Cardiac muscle cell (in vitro differentiated cells and primary cell): ENCODE measurements around the gene C2orf92. TPM values are rescaled to one million over a fixed set of nuclear protein-coding genes. Genes with fewer than 3 reads are reported as not detected.
"Not testable (repeated sequence)": the region's sequence is repeated elsewhere in the genome, so short reads cannot be mapped to it uniquely, and the experiment has no call there.

Source experiments
- DNase-seq, 2 donors: peaks; one replicate each; pipeline versions ENCODE4 v3.0.0 to v3.0.0-alpha.2; 2010 to 2017; ENCODE audit warnings: low read depth in 1 of 2, low spot score in 1 of 2
- H3K27ac ChIP-seq: fragments of 200-600 bp; sonication (generic); 2 replicates; pipeline ENCODE4 v1.5.1; 2016
- H3K27me3 ChIP-seq: fragments of 200-600 bp; sonication (generic); 2 replicates; pipeline ENCODE4 v1.6.0; 2016; ENCODE audit warnings: control low read depth
- H3K36me3 ChIP-seq: fragments of 200-600 bp; sonication (generic); 2 replicates; pipeline ENCODE4 v1.5.1; 2016; ENCODE audit warnings: control low read depth
- H3K4me1 ChIP-seq: fragments of 200-600 bp; sonication (generic); 2 replicates; pipeline ENCODE4 v1.8.1; 2017; ENCODE audit warnings: low read depth, mild to moderate bottlenecking, mixed run types
- H3K4me3 ChIP-seq: fragments of 200-600 bp; sonication (generic); 2 replicates; pipeline ENCODE4 v1.5.1; 2016; ENCODE audit warnings: mild to moderate bottlenecking
- H3K9me3 ChIP-seq: fragments of 200-600 bp; sonication (generic); 2 replicates; pipeline ENCODE4 v1.5.1; 2017; ENCODE audit warnings: low read depth, mild to moderate bottlenecking, control low read depth
- polyA plus RNA-seq: library from polyadenylated mRNA; unstranded; fragments of >200 nt; fragmentation: Nextera tagmentation; extraction: Ambion mirVana; gene quantifications from 2 replicates; pipeline ENCODE4 v1.2.1, GENCODE V29; 2016
- total RNA-seq: library from RNA; depleted of rRNA; stranded (reverse); fragments of >200 nt; gene quantifications from 2 replicates; pipeline ENCODE4 v1.2.3, GENCODE V29; 2016
- TF ChIP-seq, protein P1 (sequence below): IDR thresholded peaks from 2 replicates; pipeline ENCODE4 v1.5.1; 2012; ENCODE audit warnings: low read depth, mild to moderate bottlenecking, low read length

Gene C2orf92
- total and polyA plus RNA-seq, 2 experiments from 2014 or later, result 6.7 to 9.4 TPM

DNA sequence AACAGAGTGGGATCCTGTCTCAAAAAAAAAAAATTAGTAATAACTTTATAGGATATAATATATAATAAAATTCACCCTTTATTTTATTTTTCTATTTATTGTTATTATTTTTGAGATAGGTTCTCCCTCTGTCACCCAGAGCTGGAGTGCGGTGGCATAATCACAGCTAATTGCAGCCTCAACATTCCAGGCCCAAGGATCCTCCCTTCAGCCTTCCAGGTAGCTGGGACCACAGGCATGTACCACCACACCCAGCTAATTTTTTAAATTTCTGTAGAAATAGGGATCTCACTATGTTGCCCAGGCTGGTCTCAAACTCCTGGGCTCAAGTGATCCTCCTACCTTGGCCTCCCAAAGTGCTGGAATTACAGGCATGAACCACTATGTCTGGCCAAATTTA is 958 bp downstream of the C2orf92 start:
- Histone ChIP-seq H3K27ac (no peak overlapping the region), H3K27me3 (no peaks in the 10 kb centered on the region)

DNA sequence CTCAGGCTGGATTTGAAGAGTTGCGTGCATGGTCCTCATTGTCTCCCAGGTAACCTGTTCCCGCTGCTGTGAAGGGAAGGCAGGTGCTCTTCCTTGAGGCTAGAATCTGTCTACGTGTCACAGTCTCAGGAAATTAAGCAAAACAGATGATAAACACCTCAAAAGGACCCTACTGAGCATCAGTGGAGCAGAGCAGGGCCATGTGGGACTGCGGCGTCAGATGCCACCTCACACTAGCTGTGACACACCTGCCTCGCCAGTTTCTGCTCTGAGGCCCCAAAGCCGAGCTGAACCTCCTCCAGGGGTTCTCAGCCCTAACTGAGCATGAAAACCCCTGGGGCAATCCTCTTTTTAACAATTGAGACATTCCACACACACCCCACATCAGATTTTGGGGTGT is 2.0 kb downstream of the C2orf92 start:
- TF ChIP-seq, protein P1, sequence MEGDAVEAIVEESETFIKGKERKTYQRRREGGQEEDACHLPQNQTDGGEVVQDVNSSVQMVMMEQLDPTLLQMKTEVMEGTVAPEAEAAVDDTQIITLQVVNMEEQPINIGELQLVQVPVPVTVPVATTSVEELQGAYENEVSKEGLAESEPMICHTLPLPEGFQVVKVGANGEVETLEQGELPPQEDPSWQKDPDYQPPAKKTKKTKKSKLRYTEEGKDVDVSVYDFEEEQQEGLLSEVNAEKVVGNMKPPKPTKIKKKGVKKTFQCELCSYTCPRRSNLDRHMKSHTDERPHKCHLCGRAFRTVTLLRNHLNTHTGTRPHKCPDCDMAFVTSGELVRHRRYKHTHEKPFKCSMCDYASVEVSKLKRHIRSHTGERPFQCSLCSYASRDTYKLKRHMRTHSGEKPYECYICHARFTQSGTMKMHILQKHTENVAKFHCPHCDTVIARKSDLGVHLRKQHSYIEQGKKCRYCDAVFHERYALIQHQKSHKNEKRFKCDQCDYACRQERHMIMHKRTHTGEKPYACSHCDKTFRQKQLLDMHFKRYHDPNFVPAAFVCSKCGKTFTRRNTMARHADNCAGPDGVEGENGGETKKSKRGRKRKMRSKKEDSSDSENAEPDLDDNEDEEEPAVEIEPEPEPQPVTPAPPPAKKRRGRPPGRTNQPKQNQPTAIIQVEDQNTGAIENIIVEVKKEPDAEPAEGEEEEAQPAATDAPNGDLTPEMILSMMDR, result no peak
- Histone ChIP-seq H3K4me3 (no peak overlapping the region), H3K9me3 (no peaks in the 10 kb centered on the region), H3K27me3 (no peaks in the 10 kb centered on the region), H3K4me1 (peaks cover 6% of the 10 kb centered on the region), H3K36me3 (no peaks in the 10 kb centered on the region), H3K27ac (no peak overlapping the region)
- no peak for DNase-seq

More for the DNA sequence above, 958 bp downstream of the C2orf92 start:
- H3K4me3 ChIP-seq, result no peak overlapping the region
- DNase-seq, result no peak
- no peaks in the 10 kb centered on the region for H3K9me3 ChIP-seq
- TF ChIP-seq, protein P1, result no peak
- H3K36me3 ChIP-seq, result no peaks in the 10 kb centered on the region
- peaks cover 6% of the 10 kb centered on the region for H3K4me1 ChIP-seq

DNA sequence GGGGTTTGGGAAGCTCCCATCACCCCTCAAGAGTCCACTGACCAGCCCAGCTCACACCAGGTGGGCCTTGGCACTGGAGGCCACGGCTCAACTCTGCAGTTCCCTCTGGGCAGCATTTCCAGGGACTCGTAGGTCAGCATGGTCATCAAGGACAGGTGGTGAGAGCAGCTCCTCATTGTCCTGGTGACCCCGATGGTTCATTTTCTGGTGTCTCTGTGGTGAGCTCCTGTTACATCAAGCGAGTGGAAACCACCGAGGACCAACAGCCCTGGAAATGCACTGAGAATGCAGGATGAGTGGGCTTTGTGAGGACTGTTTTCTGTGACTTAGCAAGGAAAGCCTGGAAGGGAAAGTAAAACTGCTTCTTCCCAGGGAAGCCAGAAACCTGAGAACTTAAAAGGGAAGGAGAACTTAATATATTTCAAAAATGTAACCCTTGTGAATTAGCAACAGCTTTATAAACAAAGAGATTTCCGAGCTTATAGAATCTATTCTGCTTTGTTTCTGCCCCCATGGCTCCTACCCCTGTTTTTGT is 3.2 kb downstream of the C2orf92 start:
- H3K9me3 ChIP-seq, H3K4me1 ChIP-seq, H3K27me3 ChIP-seq, H3K27ac ChIP-seq, H3K4me3 ChIP-seq, DNase-seq, H3K36me3 ChIP-seq: not testable (repeated sequence)

DNA sequence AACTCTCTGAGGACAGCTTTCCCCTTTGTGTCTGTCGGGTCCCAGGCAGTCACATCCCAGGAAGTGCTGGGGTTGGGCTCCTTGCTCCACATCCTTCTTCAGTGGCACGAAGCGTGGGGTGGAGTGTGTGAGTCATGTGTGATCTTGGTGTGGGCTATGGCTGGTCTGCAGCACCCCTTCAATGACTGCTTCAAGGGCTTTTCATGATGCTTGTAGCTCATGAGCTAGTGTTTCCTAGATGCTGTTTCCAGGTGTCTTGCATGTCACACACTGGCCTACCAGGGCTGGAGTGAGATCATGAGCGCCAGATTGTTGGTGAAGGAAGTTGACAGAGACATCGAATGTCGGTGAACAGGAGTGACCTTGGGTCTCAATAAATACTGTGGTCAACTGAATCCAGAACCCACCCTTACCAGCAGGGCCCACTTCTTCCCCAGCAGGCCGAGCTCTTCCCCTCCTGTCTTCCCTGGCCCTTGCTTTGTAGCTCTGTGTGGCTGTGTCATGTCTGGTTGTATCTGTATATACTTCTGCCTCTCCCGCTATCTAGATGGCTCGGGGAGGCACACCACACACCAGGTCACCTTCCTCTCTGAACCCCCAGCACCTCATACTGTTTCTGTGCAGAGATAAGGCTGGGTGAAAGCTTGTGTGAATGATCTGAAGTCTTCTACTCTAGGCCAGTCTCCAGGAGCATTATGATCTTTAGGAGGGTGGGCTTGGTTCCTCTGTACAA is 3.8 kb downstream of the C2orf92 start:
- H3K27me3 ChIP-seq, result no peaks in the 10 kb centered on the region
- H3K4me1 ChIP-seq, result peaks cover 6% of the 10 kb centered on the region
- H3K36me3 ChIP-seq, result no peaks in the 10 kb centered on the region
- no peaks in the 10 kb centered on the region for H3K9me3 ChIP-seq
- TF ChIP-seq, protein P1, result no peak
- H3K27ac ChIP-seq, result no peak overlapping the region
- no peak overlapping the region for H3K4me3 ChIP-seq
- DNase-seq, result no peak

DNA sequence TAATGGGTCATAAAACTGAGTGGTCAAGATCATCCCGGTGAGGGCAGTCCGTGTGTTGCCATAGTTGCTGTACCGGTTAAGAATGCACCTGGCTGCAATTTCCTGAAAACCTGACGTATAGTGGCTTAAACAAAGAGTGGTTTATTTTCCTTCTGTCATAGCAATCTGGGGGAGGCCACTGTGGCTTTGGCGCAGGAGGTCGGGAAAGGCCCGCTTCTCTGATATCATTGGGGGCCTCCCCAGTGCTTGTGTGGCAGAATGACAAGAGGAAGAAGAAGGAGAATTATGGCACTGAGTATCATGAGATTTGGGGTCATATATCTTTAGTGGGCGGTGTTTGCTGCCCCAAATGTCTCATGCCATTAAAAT is 4.4 kb downstream of the C2orf92 start:
- no peak for DNase-seq
- TF ChIP-seq, protein P1, result no peak
- H3K9me3 ChIP-seq, result no peaks in the 10 kb centered on the region
- no peak overlapping the region for H3K27ac ChIP-seq
- no peaks in the 10 kb centered on the region for H3K36me3 ChIP-seq
- no peak overlapping the region for H3K4me3 ChIP-seq
- H3K27me3 ChIP-seq, result no peaks in the 10 kb centered on the region
- peaks cover 6% of the 10 kb centered on the region for H3K4me1 ChIP-seq

DNA sequence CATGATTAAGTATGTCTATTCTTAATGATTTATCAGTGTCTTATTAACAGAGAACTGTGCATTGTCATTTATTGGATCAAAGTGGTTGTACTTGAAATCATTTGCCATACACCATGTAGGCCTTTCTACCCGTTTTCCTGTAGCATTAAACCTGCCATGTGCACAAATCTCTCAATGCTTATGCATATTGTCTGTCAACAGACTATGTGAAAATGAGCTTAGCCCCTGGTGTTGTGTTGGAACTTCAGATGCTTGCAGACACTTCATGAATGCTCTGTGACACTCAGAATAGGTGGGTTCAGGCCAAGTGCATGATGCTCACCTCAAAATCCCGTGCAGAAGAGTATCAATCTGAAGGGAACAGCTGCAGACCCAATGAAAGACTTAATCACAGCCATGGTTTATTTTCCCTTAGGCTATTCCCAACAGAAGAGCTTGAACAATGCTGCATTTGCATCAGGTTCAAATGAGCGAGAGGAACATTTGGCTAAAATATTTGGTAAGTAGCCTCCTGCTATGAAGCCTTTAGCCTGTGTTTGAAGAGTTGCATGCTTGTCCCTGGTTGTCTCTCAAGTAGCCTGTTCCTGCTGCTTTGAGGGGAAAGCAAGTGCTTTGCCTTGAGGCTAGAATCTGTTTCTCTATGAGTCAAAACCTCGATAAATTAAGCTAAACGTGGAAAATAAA is 6.1 kb downstream of the C2orf92 start:
- DNase-seq, result no peak

More for the DNA sequence above, 6.1 kb downstream of the C2orf92 start:
- H3K4me3 ChIP-seq, result no peak overlapping the region
- no peaks in the 10 kb centered on the region for H3K27me3 ChIP-seq
- no peaks in the 10 kb centered on the region for H3K36me3 ChIP-seq
- H3K9me3 ChIP-seq, result no peaks in the 10 kb centered on the region
- TF ChIP-seq, protein P1, result no peak
- no peak overlapping the region for H3K27ac ChIP-seq
- H3K4me1 ChIP-seq, result peaks cover 6% of the 10 kb centered on the region
